Hindlimb muscle (tissue), 1 donor: Measurements from ENCODE around the gene SUGT1. TPM values are rescaled to one million over a fixed set of nuclear protein-coding genes. Genes with fewer than 3 reads are reported as not detected.

Experiments
- DNase-seq: peaks from one replicate; pipeline ENCODE4 v3.0.0-alpha.2; 2013
- polyA plus RNA-seq: library from polyadenylated mRNA; unstranded; fragments of 120-200 nt; gene quantifications from one replicate; pipeline ENCODE4 v1.2.1, GENCODE V29; 2013; ENCODE audit not compliant: insufficient read length

SUGT1 gene
- polyA plus RNA-seq, 1 donor: 40.0 TPM

GRCh38 chr13:52738719-52739467, 86.3 kb downstream of the SUGT1 start:
- DNase-seq: peak; percentile 18

GRCh38 chr13:52739468-52740071, 86.9 kb downstream of the SUGT1 start, which contains the start of gene CNMD:
TSS of gene CNMD (minus strand) at chr13:52739820. CDS start at chr13:52739701, 119 bp downstream.
- no peak for DNase-seq

GRCh38 chr13:52743569-52743968, 90.9 kb downstream of the SUGT1 start:
- no peak for DNase-seq

- DNase-seq: no peak
Observed at GRCh38 chr13:52743988-52744387, 91.4 kb downstream of the SUGT1 start.

GRCh38 chr13:52744842-52745375, 92.3 kb downstream of the SUGT1 start:
- DNase-seq: peak; percentile 4

GRCh38 chr13:52746141-52746540, 93.5 kb downstream of the SUGT1 start:
- no peak for DNase-seq

- no peak for DNase-seq
Observed at GRCh38 chr13:52749419-52749818, 96.8 kb downstream of the SUGT1 start.

Other genes starting within 250 kb of the SUGT1 start
- 20.8 TPM for gene THSD1, start 246.7 kb upstream of the SUGT1 start, polyA plus RNA-seq
- 48.2 TPM for gene VPS36, start 202.2 kb upstream of the SUGT1 start, polyA plus RNA-seq
- 26.2 TPM for gene CKAP2, start 197.4 kb upstream of the SUGT1 start, polyA plus RNA-seq
- gene HNRNPA1L2, start 10.4 kb upstream of the SUGT1 start, polyA plus RNA-seq: 9.7 TPM
- gene CNMD, start 87.0 kb downstream of the SUGT1 start, polyA plus RNA-seq: 0.56 TPM
- gene PCDH8, start 195.8 kb downstream of the SUGT1 start, polyA plus RNA-seq: 1.1 TPM